GM12878 (cell line): Measurements from ENCODE around the gene ITPKB. TPM values are rescaled to one million over a fixed set of nuclear protein-coding genes. Genes with fewer than 3 reads are reported as not detected.

ENCODE experiments used
- ATAC-seq: fragments of 200-7000 bp; cut with Tn5 transposase; 3 replicates; pipeline ENCODE4 v1.9.1; 2020; ENCODE audit warnings: mild to moderate bottlenecking, moderate library complexity
- BruUV-seq: library from RNA; stranded (reverse); fragments of 400-500 nt; replicated peaks from 2 replicates; lab custom pipeline; 2021; lab: Mats Ljungman, UMichigan
- CTCF ChIA-PET: fragments of 300-600 bp; sonication (Branson Sonifier 250); formaldehyde crosslinking; extraction: SDS; loops from one replicate; lab custom pipeline; 2021; ENCODE audit warnings: inconsistent platforms; lab: Yijun Ruan, JAX
- POLR2A ChIA-PET: fragments of 350-600 bp; formaldehyde crosslinking; extraction: SDS; loops from one replicate; lab custom pipeline; 2021; ENCODE audit warnings: inconsistent platforms; lab: Charles Lee
- RAD21 ChIA-PET: fragments of 300-600 bp; sonication (Branson Sonifier 250); formaldehyde crosslinking; loops from one replicate; lab custom pipeline; 2023; ENCODE audit warnings: antibody characterized with exemption; ENCODE audit not compliant: unreplicated experiment; lab: Charles Lee
- SMC1A ChIA-PET: fragments of 300-600 bp; sonication (Branson Sonifier 250); formaldehyde crosslinking; loops from one replicate; lab custom pipeline; 2023; ENCODE audit not compliant: unreplicated experiment, uncharacterized antibody; lab: Charles Lee
- DNase-seq: peaks from one replicate; pipeline ENCODE4 v3.0.0-alpha.2; 2011; ENCODE audit warnings: low read depth, low spot score
- FAIRE-seq: peaks from 3 replicates; lab custom pipeline; 2011; peaks lifted over from hg19 to GRCh38; lab: Jason Lieb, UNC
- H2AFZ ChIP-seq: 2 replicates; pipeline ENCODE4 v1.6.0; 2011; ENCODE audit warnings: low read depth, low read length, control low read depth; ENCODE audit not compliant: control insufficient read depth
- H3K27ac ChIP-seq: 2 replicates; pipeline ENCODE4 v1.5.1; 2011; ENCODE audit warnings: control low read depth; ENCODE audit not compliant: control insufficient read depth, insufficient read depth
- H3K27me3 ChIP-seq, 2 experiments: replicated peaks in 1 of 2; 2 replicates each; pipeline versions ENCODE4 v1.6.0 to v1.6.1; 2011; ENCODE audit warnings: low read length in 1 of 2; ENCODE audit not compliant: control insufficient read depth in 2 of 2, insufficient read depth in 2 of 2
- H3K36me3 ChIP-seq, 2 experiments: 2 replicates each; pipeline ENCODE4 v1.5.1; 2011; ENCODE audit warnings: low read length in 1 of 2; ENCODE audit not compliant: control insufficient read depth in 2 of 2, insufficient read depth in 2 of 2
- H3K4me1 ChIP-seq: 2 replicates; pipeline ENCODE4 v1.6.1; 2011; ENCODE audit warnings: mild to moderate bottlenecking, low read length, moderate library complexity, mixed read lengths; ENCODE audit not compliant: control insufficient read depth, insufficient read depth
- H3K4me2 ChIP-seq: 2 replicates; pipeline ENCODE4 v1.6.0; 2011; ENCODE audit warnings: control low read depth; ENCODE audit not compliant: control insufficient read depth, insufficient read depth
- H3K4me3 ChIP-seq: fragments of 200-600 bp; sonication (generic); 2 replicates; pipeline ENCODE4 v1.5.1; 2016
- H3K79me2 ChIP-seq: 2 replicates; pipeline ENCODE4 v1.6.0; 2011; ENCODE audit warnings: low read length; ENCODE audit not compliant: control insufficient read depth, insufficient read depth
- H3K9ac ChIP-seq: 2 replicates; pipeline ENCODE4 v1.8.0; 2011; ENCODE audit warnings: low read length, control low read depth, mixed read lengths; ENCODE audit not compliant: control insufficient read depth, insufficient read depth
- H3K9me3 ChIP-seq: replicated peaks from 3 replicates; pipeline ENCODE4 v1.5.1; 2011; ENCODE audit warnings: mild to moderate bottlenecking, low read length; ENCODE audit not compliant: control insufficient read depth, insufficient read depth
- H4K20me1 ChIP-seq: 2 replicates; pipeline ENCODE4 v1.6.0; 2011; ENCODE audit not compliant: control insufficient read depth, insufficient read depth
- CBX3 ChIP-seq: fragments of 200-600 bp; sonication (generic); IDR thresholded peaks from 2 replicates; pipeline ENCODE4 v1.6.1; 2016; ENCODE audit warnings: low read depth, borderline replicate concordance
- NKRF ChIP-seq: fragments of 450-650 bp; conservative IDR thresholded peaks from 2 replicates; pipeline ENCODE4 v1.6.1; 2017; ENCODE audit warnings: mild to moderate bottlenecking, moderate library complexity
- PKNOX1 ChIP-seq: fragments of 450-650 bp; IDR thresholded peaks from 2 replicates; pipeline ENCODE4 v1.6.1; 2016; ENCODE audit warnings: mild to moderate bottlenecking
- RB1 ChIP-seq: fragments of 450-650 bp; formaldehyde crosslinking; IDR thresholded peaks from 2 replicates; pipeline ENCODE4 v1.6.1; 2017; ENCODE audit warnings: mild to moderate bottlenecking, borderline replicate concordance
- RFX5 ChIP-seq: IDR thresholded peaks from 2 replicates; pipeline ENCODE4 v1.6.1; 2011; ENCODE audit warnings: low read depth, low read length, improper control_type of control experiment
- SKIL ChIP-seq: fragments of 450-650 bp; IDR thresholded peaks from 2 replicates; pipeline ENCODE4 v1.6.1; 2017; ENCODE audit warnings: mild to moderate bottlenecking, low read depth, inconsistent platforms; ENCODE audit not compliant: poor library complexity, severe bottlenecking
- WGBS: methylation state at CpG from one replicate; pipeline ENCODE4 v1.1.6; 2016; ENCODE audit warnings: low lambda C conversion rate; ENCODE audit not compliant: insufficient replicate concordance, insufficient coverage; ENCODE audit errors: missing lambda C conversion rate; 5-methylcytosine and 5-hydroxymethylcytosine counted together
- in situ Hi-C: fragments of 300-500 bp; cut with MboI; formaldehyde crosslinking; loops from 9 replicates; pipeline ENCODE4 v1.14.3; 2018; ENCODE audit warnings: mixed read lengths
- intact Hi-C: fragments of 100-400 bp; cut with micrococcal nuclease; formaldehyde crosslinking; loops from one replicate; pipeline ENCODE4 v1.14.2; 2022; ENCODE audit not compliant: unreplicated experiment
- polyA plus RNA-seq, 11 experiments: library from polyadenylated mRNA; depleted of rRNA in 4 of 11; unstranded in 6 of 11; stranded (reverse) in 5 of 11; fragments of >200 nt; fragmentation: Nextera tagmentation in 4 of 11; fragmentation: Illumina TruSeq in 1 of 11; extraction: Ambion mirVana in 4 of 11; extraction: Trizol in 1 of 11; gene quantifications; 1 replicate in 1 of 11; 2 replicates in 10 of 11; pipeline versions ENCODE4 v1.2.1 to v1.2.3, GENCODE V29; 2011 to 2016; ENCODE audit warnings: inconsistent platforms in 2 of 11, missing spikeins in 2 of 11, low read depth in 1 of 11
- total RNA-seq, 4 experiments: library from RNA; depleted of rRNA in 3 of 4; stranded (reverse); fragments of >200 nt in 3 of 4; fragmentation: Illumina TruSeq in 1 of 4; extraction: Trizol in 1 of 4; gene quantifications; 2 replicates each; pipeline versions ENCODE4 v1.2.1 to v1.2.3, GENCODE V29; 2013 to 2021

Gene ITPKB
- total and polyA plus RNA-seq, 10 of the 15 experiments (the other 5 are each of a cell fraction or from before 2014, with no cell fraction given): 1.3 to 38.7 (median 12.9) TPM

GRCh38 chr1:226781937-226782609, 43.0 kb upstream of the ITPKB start (continued):
- no peak for TF ChIP-seq RFX5
- TF ChIP-seq NKRF: no peak

GRCh38 chr1:226779561-226779960, 40.5 kb upstream of the ITPKB start:
- Histone ChIP-seq H3K79me2 (no peaks in the 10 kb centered on the region), H2AFZ (no peak overlapping the region), H3K4me3 (no peak overlapping the region), H3K4me2 (no peak overlapping the region), H3K27ac (no peak overlapping the region), H3K9ac (no peak overlapping the region), H3K36me3 (no peaks in the 10 kb centered on the region), H3K27me3 (no peaks in the 10 kb centered on the region), H4K20me1 (no peaks in the 10 kb centered on the region), H3K4me1 (no peaks in the 10 kb centered on the region), H3K9me3 (no peaks in the 10 kb centered on the region)
- no peak for TF ChIP-seq RB1
- no peak for TF ChIP-seq SKIL
- TF ChIP-seq CBX3: no peak
- 0 out of 2 replicates have a peak, but pooled peaks have one; percentile 26 for TF ChIP-seq PKNOX1
- BruUV-seq: no TSS peak
- ATAC-seq (no peak), DNase-seq (no peak), FAIRE-seq (no peak)
- ChIA-PET SMC1A (interaction anchor here (0.8 to 2.2 kb wide), 2 partner anchors 15 to 47 kb away, joined by 3 to 7 read pairs; no protein-coding TSS in a partner anchor), RAD21 (interaction anchor here (0.9 to 1.4 kb wide), 3 partner anchors 32 to 67 kb away, joined by 3 to 4 read pairs (median 3); no protein-coding TSS in a partner anchor), CTCF (no interaction called here), POLR2A (no interaction called here)
- in situ Hi-C loops: no loop called here
- WGBS: 64% methylated on average over 10 of the region's 10 CpGs
- intact Hi-C loops: no loop called here
